ENCODE data around the gene KRT9.

GRCh38 chr17:41589301-41589700, 17.4 kb upstream of the KRT9 start:
- TF ChIP-seq CTCF (IDR thresholded peaks at IDR 0.05) (no peak), POLR2A (IDR thresholded peaks at IDR 0.05) (no peak), POLR2AphosphoS5 (IDR thresholded peaks at IDR 0.05) (no peak)

All from prostate gland (tissue), 2 donors.